ENCODE measurements around the gene MATR3.

The MATR3 gene

GRCh38 chr5:139293202-139293506, 386 bp upstream of the MATR3 start:
- no peak for TF ChIP-seq CTCF (IDR thresholded peaks at IDR 0.05; ENCODE audit: unreplicated experiment in 3 of 3)
- no peaks in the 10 kb centered on the region for H3K9me3 Mint-ChIP-seq
- peaks cover 3% of the 10 kb centered on the region for H3K27me3 Mint-ChIP-seq (ENCODE audit: low read depth)
- peaks cover 30% of the 10 kb centered on the region for H3K4me1 Mint-ChIP-seq
- peak overlapping the region; percentile 99 to 100 (median 100) for H3K27ac Mint-ChIP-seq
- H3K4me3 Mint-ChIP-seq: peak overlapping the region; percentile 97 to 99 (median 99)
- H3K36me3 Mint-ChIP-seq (ENCODE audit: low read depth): no peaks in the 10 kb centered on the region

GRCh38 chr5:139294374-139295165, 1.0 kb downstream of the MATR3 start:
- Mint-ChIP-seq H3K27me3 (ENCODE audit: low read depth) (peaks cover 3% of the 10 kb centered on the region), H3K27ac (peak overlapping the region; percentile 99 to 100 (median 100))

GRCh38 chr5:139295346-139296057, 2.0 kb downstream of the MATR3 start:
- H3K36me3 Mint-ChIP-seq (ENCODE audit: low read depth): peaks cover 10% of the 10 kb centered on the region
- H3K27ac Mint-ChIP-seq: peak overlapping the region; percentile 99 to 100 (median 100)
- H3K4me3 Mint-ChIP-seq: peak overlapping the region; percentile 97 to 99 (median 99)
- H3K9me3 Mint-ChIP-seq: no peaks in the 10 kb centered on the region
- no peak for TF ChIP-seq CTCF (IDR thresholded peaks at IDR 0.05; ENCODE audit: unreplicated experiment in 3 of 3)
- H3K4me1 Mint-ChIP-seq: peaks cover 53% of the 10 kb centered on the region
- peaks cover 3% of the 10 kb centered on the region for H3K27me3 Mint-ChIP-seq (ENCODE audit: low read depth)

More at GRCh38 chr5:139294374-139295165, 1.0 kb downstream of the MATR3 start:
- Mint-ChIP-seq H3K4me1 (peaks cover 44% of the 10 kb centered on the region), H3K36me3 (ENCODE audit: low read depth) (peaks cover 8% of the 10 kb centered on the region), H3K4me3 (peak overlapping the region; percentile 97 to 99 (median 99)), H3K9me3 (no peaks in the 10 kb centered on the region)
- peak in 1 of 3 experiments; percentile 36 for TF ChIP-seq CTCF (IDR thresholded peaks at IDR 0.05; ENCODE audit: unreplicated experiment in 3 of 3)

- peaks cover 3% of the 10 kb centered on the region for H3K27me3 Mint-ChIP-seq (ENCODE audit: low read depth)
- no peaks in the 10 kb centered on the region for H3K9me3 Mint-ChIP-seq
- H3K27ac Mint-ChIP-seq: peak overlapping the region; percentile 85 to 100 (median 99)
- peaks cover 10% of the 10 kb centered on the region for H3K36me3 Mint-ChIP-seq (ENCODE audit: low read depth)
- H3K4me1 Mint-ChIP-seq: peaks cover 56% of the 10 kb centered on the region
- peak overlapping the region; percentile 33 to 99 (median 97) for H3K4me3 Mint-ChIP-seq
- TF ChIP-seq CTCF (IDR thresholded peaks at IDR 0.05; ENCODE audit: unreplicated experiment in 3 of 3): no peak
These were observed 2.7 kb downstream of the MATR3 start for GRCh38 chr5:139296198-139296597.

GRCh38 chr5:139296862-139297326, 3.4 kb downstream of the MATR3 start:
- Mint-ChIP-seq H3K9me3 (no peaks in the 10 kb centered on the region), H3K4me3 (peak overlapping the region; percentile 71 to 78 (median 75)), H3K36me3 (ENCODE audit: low read depth) (peaks cover 16% of the 10 kb centered on the region), H3K27ac (peak overlapping the region; percentile 60 to 100 (median 85)), H3K27me3 (ENCODE audit: low read depth) (peaks cover 3% of the 10 kb centered on the region), H3K4me1 (peaks cover 63% of the 10 kb centered on the region)
- no peak for TF ChIP-seq CTCF (IDR thresholded peaks at IDR 0.05; ENCODE audit: unreplicated experiment in 3 of 3)
